Smooth muscle cell (in vitro differentiated cells): ENCODE measurements around the gene AKNA. TPM values are rescaled to one million over a fixed set of nuclear protein-coding genes. Genes with fewer than 3 reads are reported as not detected.

Experiments used
- DNase-seq: peaks from one replicate; lab custom pipeline; 2025; ENCODE audit not compliant: unreplicated experiment; lab: John Stamatoyannopoulos, UW
- H2AFZ ChIP-seq: fragments of 200-600 bp; sonication (generic); 2 replicates; pipeline ENCODE4 v1.6.0; 2016; ENCODE audit warnings: antibody characterized with exemption, low read depth, mild to moderate bottlenecking
- H3F3A ChIP-seq: fragments of 200-600 bp; sonication (generic); 2 replicates; pipeline ENCODE4 v1.6.0; 2017; ENCODE audit warnings: antibody characterized with exemption, low read depth
- H3K27ac ChIP-seq: fragments of 200-600 bp; sonication (generic); 2 replicates; pipeline ENCODE4 v1.5.1; 2016; ENCODE audit warnings: low read depth, mild to moderate bottlenecking
- H3K27me3 ChIP-seq: fragments of 200-600 bp; sonication (generic); 2 replicates; pipeline ENCODE4 v1.6.1; 2016; ENCODE audit warnings: low read depth, mild to moderate bottlenecking
- H3K36me3 ChIP-seq: fragments of 200-600 bp; sonication (generic); 2 replicates; pipeline ENCODE4 v1.5.1; 2016; ENCODE audit warnings: low read depth
- H3K4me1 ChIP-seq: fragments of 200-600 bp; sonication (generic); 2 replicates; pipeline ENCODE4 v1.5.1; 2016; ENCODE audit warnings: low read depth
- H3K4me2 ChIP-seq: fragments of 200-600 bp; sonication (generic); 2 replicates; pipeline ENCODE4 v1.6.0; 2016; ENCODE audit warnings: mild to moderate bottlenecking
- H3K4me3 ChIP-seq: fragments of 200-600 bp; sonication (generic); 2 replicates; pipeline ENCODE4 v1.5.1; 2016; ENCODE audit warnings: mild to moderate bottlenecking
- H3K79me2 ChIP-seq: fragments of 200-600 bp; sonication (generic); 2 replicates; pipeline ENCODE4 v1.6.0; 2016; ENCODE audit warnings: low read depth, mild to moderate bottlenecking
- H3K9ac ChIP-seq: fragments of 200-600 bp; sonication (generic); 2 replicates; pipeline ENCODE4 v1.6.0; 2016; ENCODE audit warnings: low read depth
- H3K9me3 ChIP-seq: fragments of 200-600 bp; sonication (generic); replicated peaks from 2 replicates; pipeline ENCODE4 v1.5.1; 2016; ENCODE audit warnings: low read depth
- H4K20me1 ChIP-seq: fragments of 200-600 bp; sonication (generic); 2 replicates; pipeline ENCODE4 v1.6.0; 2016; ENCODE audit warnings: low read depth
- WGBS: methylation state at CpG from one replicate; pipeline ENCODE4 v1.1.7; 2016; ENCODE audit warnings: low lambda C conversion rate; 5-methylcytosine and 5-hydroxymethylcytosine counted together
- polyA plus RNA-seq: library from polyadenylated mRNA; unstranded; fragments of >200 nt; fragmentation: Nextera tagmentation; extraction: Ambion mirVana; gene quantifications from 2 replicates; pipeline ENCODE4 v1.2.1, GENCODE V29; 2016
- total RNA-seq: library from RNA; depleted of rRNA; stranded (reverse); fragments of >200 nt; gene quantifications from 2 replicates; pipeline ENCODE4 v1.2.3, GENCODE V29; 2014
- TF ChIP-seq, protein P1 (sequence below): fragments of 200-600 bp; sonication (generic); IDR thresholded peaks from 2 replicates; pipeline ENCODE4 v1.5.1; 2017; ENCODE audit warnings: borderline replicate concordance, mild to moderate bottlenecking, antibody characterized with exemption; ENCODE audit not compliant: insufficient read depth, poor library complexity, severe bottlenecking

AKNA gene
- total and polyA plus RNA-seq, 2 experiments from 2014 or later = 3.2 to 4.7 TPM

- Histone ChIP-seq H3K36me3 (no peaks in the 10 kb centered on the region), H3K9me3 (no peaks in the 10 kb centered on the region), H3K4me1 (no peaks in the 10 kb centered on the region), H4K20me1 (no peaks in the 10 kb centered on the region), H3K79me2 (no peaks in the 10 kb centered on the region), H3K9ac (no peak overlapping the region), H3K4me3 (no peak overlapping the region), H3K27ac (no peak overlapping the region), H3K4me2 (no peak overlapping the region), H3F3A (no peaks in the 10 kb centered on the region), H3K27me3 (no peaks in the 10 kb centered on the region), H2AFZ (no peak overlapping the region)
- 94% methylated on average over 8 of the region's 8 CpGs for WGBS
- no peak for DNase-seq
- TF ChIP-seq, protein P1, sequence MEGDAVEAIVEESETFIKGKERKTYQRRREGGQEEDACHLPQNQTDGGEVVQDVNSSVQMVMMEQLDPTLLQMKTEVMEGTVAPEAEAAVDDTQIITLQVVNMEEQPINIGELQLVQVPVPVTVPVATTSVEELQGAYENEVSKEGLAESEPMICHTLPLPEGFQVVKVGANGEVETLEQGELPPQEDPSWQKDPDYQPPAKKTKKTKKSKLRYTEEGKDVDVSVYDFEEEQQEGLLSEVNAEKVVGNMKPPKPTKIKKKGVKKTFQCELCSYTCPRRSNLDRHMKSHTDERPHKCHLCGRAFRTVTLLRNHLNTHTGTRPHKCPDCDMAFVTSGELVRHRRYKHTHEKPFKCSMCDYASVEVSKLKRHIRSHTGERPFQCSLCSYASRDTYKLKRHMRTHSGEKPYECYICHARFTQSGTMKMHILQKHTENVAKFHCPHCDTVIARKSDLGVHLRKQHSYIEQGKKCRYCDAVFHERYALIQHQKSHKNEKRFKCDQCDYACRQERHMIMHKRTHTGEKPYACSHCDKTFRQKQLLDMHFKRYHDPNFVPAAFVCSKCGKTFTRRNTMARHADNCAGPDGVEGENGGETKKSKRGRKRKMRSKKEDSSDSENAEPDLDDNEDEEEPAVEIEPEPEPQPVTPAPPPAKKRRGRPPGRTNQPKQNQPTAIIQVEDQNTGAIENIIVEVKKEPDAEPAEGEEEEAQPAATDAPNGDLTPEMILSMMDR = no peak
Measured at GRCh38 chr9:114312513-114312875, 75.3 kb downstream of the AKNA start.

DNA sequence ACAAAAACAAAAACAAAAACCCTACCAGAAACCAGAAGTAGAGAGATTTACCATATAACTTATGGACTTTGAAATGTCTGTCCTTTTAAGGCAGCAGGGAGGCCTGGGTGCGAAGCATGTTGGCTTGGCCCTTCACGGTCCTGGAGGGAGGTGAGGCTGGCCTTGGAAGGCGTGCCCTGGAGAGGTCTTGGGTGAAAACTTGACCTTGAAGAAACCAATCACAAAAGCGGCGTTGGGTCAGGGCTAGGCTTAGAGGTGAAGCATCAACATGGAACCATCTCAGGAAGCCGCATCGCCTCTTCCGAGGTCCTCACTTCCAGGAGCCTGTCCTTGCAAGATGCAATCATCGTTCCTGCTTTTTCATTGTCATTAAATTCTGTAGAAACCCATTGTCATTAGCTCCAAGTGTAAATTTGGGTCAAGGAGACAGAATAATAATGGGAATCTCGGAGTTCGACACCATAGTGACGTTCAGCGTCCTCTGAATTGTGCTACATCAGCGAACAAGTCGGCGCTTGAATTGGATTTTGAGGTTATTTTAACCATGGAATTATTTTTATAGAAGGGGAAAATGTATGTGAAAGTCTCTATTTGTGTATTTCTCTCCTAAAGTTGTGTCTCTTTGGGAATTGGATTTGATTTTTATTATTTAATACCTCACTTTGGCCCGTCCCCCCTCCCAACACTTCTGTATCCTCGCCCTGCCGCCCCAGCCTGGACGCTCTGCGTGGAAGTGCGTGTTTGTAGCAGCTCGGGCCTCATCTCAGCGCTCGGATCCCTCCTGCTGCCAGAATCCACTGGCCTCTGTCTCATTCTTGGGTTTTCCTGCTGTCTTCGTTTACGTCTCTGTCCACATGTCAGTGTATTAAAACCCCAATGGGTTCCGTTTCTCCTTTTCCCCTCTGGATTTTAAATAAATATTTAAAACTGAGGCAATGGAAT is 75.9 kb downstream of the AKNA start:
- Histone ChIP-seq H3K9me3 (no peaks in the 10 kb centered on the region), H3K4me3 (no peak overlapping the region), H4K20me1 (no peaks in the 10 kb centered on the region), H3K79me2 (no peaks in the 10 kb centered on the region), H3K27me3 (no peaks in the 10 kb centered on the region), H3K4me2 (no peak overlapping the region), H3K36me3 (no peaks in the 10 kb centered on the region), H2AFZ (no peak overlapping the region), H3F3A (no peaks in the 10 kb centered on the region), H3K9ac (no peak overlapping the region), H3K4me1 (no peaks in the 10 kb centered on the region), H3K27ac (no peak overlapping the region)
- no peak for DNase-seq
- WGBS = 96% methylated on average over 28 of the region's 28 CpGs
- TF ChIP-seq, protein P1 = no peak

DNA sequence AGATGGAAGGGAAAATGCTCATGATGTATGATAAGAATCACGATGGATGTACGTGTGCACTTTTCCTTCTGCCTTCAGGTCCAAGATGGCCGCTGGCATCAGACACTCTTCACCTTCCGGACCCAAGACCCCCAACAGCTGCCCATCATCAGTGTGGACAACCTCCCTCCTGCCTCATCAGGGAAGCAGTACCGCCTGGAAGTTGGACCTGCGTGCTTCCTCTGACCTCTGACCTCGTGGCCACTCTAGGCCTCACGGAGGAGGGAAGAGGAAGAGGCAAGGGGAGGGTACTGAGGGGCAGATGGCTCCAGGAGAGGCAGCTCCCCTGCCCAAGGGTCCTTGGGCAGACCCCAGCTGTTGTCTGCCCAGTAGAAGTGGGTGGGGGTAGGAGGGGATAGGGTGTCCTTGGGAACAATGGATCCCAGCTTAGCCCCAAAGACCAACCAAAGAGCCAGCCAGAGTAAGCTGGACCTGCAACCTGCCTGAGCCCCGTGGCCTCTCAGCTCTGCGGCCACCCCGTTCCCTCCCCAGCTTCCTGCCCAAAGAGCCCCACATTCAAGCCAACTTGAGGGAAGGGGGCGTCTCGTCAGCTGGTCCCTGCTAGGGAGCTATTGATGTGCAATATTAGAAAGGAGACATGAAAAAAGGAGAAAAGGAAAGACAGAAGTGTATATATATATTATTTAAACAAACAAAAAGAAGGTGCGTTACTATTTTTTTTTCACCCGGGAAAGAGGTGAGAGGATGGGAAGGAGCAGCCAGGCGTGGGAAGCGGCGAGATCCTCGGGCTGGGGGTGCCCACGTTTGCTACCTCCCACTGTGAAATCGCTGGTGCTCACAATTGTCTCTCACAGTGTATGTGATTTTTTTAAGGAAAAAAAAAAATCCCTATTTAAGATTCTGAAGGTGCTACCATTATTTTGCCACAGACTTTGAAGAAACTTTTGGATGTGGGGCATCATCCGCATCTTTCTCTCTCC is 77.0 kb downstream of the AKNA start:
- 96% methylated on average over 22 of the region's 22 CpGs for WGBS
- no peak overlapping the region for H3K4me2 ChIP-seq
- H3K9ac ChIP-seq = no peak overlapping the region
- TF ChIP-seq, protein P1 = no peak
- no peaks in the 10 kb centered on the region for H3K4me1 ChIP-seq
- H3K27me3 ChIP-seq = no peaks in the 10 kb centered on the region
- H3K79me2 ChIP-seq = no peaks in the 10 kb centered on the region
- H3K4me3 ChIP-seq = no peak overlapping the region
- H4K20me1 ChIP-seq = no peaks in the 10 kb centered on the region
- H2AFZ ChIP-seq = no peak overlapping the region
- H3K27ac ChIP-seq = no peak overlapping the region
- no peaks in the 10 kb centered on the region for H3K36me3 ChIP-seq
- H3F3A ChIP-seq = no peaks in the 10 kb centered on the region
- no peak for DNase-seq
- no peaks in the 10 kb centered on the region for H3K9me3 ChIP-seq
